Right forelimb (tissue), 1 donor: Measurements from ENCODE around the gene MORC3.
"Not testable (repeated sequence)": the region's sequence is repeated elsewhere in the genome, so short reads cannot be mapped to it uniquely, and the experiment has no call there.

Source experiments
- DNase-seq: peaks from one replicate; pipeline ENCODE4 v3.0.0-alpha.2; 2018

The MORC3 gene

DNA sequence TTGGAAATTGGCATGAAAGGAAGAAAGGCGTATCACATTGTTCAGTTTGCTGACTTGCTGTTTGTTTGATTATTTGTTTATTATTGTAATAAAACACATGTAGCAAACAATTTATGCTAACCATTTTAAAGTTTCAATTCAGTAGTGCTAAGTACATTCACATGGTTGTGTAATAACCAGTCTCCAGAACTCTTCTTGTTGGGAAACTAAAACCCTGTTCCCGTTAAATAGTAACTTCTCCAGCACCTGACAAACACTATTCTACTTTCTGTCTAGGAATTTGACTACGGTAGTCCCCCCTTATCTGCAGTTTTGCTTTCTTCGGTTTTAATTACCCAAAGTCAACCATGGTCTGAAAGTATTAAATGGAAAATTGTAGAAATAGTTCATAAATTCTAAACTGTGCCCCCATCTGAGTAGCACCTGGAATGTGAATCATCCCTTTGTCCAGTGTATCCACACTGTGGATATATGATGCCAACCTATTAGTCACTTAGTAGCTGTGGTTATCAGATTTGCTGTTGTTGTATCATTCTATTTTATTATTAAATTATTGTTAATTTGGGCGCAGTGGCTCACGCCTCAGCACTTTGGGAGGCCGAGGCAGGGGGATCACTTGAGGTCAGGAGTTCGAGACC lies 5.5 kb downstream of the MORC3 start:
- no peak for DNase-seq

DNA sequence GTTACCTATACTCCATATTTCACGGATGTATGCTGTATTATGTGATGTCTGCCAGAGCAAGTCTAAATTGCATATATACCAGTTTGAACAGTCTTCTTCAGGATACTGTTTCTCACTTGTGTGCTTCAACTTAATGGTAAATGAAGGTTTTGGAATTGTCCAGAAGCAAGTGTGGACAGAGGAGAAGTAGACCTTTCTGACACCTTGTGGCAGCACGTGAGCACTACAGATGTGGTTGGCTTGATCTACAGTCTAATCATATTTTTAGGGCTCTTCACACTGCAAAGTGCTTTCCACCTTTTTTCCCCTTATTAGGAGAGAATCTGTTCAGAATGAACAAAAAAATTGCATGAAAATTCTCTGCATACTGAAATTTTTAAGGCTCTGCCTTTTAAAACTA lies 10.9 kb downstream of the MORC3 start:
- DNase-seq, result peak; percentile 59

DNA sequence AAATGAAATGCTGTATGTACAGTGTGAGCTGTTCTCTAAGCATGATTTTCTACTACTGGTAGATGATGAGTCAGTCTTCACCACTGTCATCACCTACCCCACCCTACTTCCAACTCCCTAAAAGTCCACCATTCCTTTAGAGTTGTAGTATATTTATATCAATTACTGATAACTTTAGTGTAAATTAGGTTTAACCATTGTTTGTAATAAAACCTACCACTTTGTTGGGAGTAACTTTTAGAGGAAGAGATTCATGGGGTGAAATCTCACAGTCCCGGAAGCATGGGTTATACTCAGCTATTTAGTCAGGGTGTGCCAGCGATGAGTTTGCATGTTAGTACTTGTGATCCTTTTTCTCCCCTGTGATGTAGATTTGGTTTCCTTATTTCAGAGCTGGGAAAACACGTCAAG lies 17.1 kb downstream of the MORC3 start:
- no peak for DNase-seq

DNA sequence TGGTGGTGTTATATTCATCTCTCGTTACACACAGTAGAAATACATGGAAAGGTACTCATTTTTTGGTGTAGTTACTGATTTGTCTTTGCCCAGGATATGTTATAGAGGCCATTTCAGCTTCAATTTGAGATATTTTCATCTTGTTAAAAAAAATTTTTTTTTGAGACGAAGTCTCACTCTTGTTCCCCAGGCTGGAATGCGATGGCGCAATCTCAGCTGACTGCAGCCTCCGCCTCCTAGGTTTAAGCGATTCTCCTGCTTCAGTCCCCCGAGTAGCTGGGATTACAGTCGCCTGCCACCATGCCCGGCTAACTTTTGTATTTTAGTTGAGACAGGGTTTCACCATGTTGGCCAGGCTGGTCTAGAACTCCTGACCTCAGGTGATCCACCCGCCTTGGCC lies 19.0 kb downstream of the MORC3 start:
- DNase-seq, result no peak

DNA sequence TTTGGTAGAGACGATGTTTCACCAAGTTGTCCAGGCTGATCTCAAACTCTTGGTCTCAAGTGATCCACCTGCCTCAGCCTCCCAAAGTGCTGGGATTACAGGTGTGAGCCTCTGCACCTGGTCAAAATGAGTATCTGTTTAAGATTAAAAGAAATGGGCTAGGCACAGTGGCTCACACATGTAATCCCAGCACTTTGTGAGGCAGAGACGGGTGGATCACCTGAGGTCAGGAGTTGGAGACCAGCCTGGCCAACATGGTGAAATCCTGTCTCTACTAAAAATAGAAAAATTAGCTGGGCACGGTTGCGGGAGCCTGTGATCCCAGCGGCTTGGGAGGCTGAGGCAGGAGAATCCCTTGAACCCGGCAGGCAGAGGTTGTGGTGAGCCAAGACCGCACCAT lies 22.6 kb downstream of the MORC3 start:
- not testable (repeated sequence) for DNase-seq

DNA sequence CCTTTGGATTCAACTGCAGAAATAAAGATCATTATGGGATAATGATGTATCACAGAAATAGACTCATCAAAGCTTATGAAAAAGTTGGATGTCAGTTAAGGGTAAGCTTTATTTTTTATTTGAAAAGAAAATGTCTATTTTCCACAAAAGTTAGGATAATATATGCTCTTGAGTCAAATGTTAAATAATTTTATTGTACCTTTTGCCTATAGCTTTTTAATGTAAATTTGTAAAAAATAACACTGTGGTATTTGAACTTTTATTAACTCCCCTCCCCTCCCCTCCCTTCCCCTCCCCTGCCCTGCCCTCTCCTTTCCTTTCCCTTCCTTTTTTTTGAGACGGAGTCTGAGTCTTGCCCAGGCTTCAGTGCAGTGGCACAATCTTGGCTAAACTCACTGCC lies 24.9 kb downstream of the MORC3 start:
- no peak for DNase-seq

DNA sequence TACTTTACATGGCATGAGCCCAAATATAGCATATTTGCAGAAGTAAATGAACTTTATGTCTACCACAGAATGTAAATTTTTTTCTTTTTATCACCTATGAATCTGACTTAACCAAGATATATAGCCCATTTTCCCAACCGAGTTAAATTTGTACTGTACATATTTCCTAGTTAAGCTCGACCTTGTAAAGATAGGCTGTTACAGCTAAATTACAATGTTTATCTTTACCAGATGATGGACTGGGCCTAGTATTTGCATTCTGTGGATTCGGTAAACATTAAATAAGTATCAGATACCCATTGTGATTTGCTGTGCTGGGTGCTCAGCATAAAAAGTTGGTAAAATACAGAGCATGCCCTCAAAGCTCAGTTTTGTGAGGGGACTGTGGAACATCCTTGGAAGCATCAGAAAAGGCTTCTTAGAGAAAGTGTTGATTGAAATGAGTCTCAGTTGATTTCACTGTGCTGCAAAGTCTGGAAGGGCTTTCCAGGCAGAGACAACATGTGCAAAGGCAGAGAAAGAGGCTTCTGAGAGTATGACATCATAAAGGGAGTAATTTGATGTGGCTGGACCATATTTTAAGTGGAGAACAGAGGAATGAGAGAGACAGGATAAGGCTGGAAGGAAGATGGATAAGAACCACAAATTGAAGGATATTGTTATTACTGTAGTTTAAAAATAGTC lies 27.4 kb downstream of the MORC3 start:
- no peak for DNase-seq

DNA sequence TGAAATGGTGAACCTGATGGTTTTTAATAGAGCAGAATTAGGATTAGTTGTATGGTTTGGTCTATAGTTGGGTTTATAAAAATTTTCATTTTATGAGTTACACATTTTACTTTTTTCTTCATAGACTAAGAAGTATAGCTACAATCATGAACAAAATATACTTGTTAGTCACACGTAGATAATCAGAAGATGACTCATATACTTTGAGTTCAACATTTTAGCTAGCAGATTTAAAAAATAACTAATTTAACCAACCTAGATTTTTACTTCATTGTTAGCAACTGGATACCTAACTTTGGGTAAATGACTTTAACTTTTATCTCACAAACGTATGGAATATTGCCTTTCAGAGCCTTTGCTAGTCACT lies 27.9 kb downstream of the MORC3 start:
- no peak for DNase-seq

DNA sequence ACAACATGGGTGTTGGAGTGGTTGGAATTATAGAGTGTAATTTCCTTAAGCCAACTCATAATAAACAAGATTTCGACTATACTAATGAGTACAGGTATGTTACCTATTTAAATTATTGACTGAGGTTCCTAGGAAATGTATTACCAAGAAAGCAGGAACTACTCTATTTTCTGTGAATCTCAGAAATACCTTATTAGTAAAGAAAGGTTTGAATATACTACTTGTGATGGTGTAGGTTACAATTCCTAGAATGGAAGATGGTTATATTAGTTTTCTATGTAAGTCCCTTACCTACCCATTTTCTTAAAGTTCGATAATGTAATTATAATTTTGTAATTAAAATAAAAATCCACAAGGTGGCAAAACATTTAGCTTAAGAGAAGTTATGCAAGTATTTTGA lies 29.3 kb downstream of the MORC3 start:
- DNase-seq, result no peak

DNA sequence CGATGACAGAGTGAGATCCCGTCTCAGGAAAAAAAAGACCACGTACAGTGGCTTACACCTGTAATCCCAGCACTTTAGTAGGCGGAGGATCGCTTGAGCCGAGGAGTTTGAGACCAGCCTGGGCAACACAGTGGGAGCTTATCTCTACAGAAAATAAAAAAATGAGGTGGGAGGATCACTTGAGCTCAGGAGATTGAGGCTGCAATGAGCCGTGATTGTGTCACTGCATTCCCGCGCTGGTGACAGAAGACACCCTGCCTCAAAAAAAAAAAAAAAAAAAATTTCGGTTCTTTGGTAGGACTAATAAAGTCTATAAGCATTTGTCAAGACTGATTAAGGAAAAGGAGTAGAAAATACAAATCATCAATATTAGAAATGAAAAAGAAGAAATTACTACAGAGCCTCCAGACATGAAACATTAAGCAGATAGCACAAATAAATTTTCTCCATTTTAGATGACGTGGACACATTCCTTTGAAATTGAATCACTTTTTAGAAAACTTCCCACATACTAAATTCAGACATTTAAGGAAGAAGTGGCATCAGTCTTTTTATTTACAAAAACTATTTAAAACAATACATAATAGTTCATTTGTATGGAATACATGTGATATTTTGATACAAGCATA lies 30.4 kb downstream of the MORC3 start:
- DNase-seq, result no peak

DNA sequence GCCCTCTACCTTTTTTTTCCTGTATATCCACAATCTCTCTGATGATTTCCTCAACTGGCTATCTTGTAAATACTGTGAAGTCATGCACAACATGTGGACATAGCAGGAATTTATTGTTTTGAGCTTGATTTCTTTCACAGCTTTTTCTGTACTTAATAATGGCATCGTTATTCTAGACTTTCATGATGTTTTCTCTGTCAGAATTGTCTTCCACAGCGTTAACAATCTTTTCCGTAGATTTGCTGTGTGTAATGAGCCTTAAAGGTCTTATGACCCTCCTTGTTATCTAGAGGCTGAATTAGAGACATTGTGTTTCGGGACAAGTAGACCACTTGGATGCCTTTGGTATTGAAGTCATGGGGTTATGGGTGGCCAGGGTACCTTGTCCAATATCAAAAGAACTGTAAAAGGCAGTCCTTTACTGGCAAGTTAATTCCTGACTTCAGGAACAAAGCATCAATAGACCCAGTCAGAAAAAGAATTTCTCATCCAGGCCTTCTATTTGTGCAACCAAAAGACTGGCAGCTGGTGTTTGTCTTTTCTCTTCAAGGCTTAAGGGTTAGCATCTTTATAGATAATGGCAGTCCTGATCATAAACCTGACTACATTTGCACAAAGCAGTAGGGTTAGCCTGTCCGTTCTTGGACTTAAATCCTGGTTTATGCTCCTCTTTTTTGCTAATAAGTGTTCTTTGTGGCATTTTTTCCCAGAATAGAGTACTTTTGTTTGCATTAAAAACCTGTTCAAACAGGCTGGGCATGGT lies 35.1 kb downstream of the MORC3 start:
- no peak for DNase-seq

DNA sequence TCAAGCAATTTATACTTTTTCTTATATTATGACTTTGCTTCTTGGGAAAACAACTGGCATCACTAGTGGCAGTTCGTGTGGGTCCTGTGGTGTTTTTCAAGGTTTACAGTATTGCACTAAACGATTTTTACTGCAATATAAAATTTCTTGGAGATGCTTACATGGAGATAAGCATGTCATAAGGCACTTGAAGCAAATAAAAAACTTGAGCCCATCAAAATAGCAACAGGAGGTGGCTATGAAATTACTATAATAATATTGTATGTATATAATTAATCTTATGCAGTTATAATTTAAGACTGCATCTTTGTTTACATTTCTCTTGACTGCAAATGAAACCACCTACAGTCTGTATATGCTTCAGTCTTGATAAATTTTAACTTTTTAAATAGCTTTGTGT lies 35.9 kb downstream of the MORC3 start:
- no peak for DNase-seq

DNA sequence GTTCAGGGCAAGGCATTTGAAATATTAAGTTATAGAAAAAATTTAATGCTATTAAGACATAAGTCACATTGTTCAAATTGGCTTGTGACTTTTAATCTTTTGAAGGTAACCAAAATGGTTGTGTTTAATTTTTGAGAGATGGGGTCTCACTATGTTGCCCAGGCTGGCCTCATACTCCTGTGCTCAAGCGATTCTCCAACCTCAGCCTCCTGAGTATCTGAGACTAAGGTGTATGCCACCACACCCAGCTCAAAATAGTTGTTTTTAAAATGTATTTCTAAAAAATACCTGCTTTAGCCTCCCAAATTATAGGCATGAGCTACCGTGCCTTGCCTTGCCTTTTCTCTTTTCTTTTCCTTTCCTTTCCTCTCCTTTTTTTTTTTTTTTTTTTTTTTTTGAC lies 39.2 kb downstream of the MORC3 start:
- DNase-seq, result no peak

DNA sequence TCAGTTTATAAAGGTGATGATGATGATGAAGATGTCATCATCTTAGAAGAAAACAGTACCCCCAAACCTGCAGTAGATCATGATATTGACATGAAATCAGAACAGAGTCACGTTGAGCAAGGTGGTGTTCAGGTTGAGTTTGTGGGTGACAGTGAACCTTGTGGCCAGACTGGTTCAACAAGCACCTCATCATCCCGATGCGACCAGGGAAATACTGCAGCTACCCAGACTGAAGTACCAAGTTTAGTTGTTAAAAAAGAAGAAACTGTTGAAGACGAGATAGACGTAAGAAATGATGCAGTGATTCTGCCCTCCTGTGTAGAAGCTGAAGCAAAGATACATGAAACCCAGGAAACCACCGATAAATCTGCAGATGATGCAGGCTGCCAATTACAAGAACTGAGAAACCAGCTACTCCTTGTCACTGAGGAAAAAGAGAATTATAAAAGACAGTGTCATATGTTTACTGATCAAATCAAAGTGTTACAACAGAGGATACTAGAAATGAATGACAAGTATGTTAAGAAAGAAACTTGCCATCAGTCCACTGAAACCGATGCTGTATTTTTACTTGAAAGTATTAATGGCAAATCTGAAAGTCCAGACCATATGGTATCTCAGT lies 49.2 kb downstream of the MORC3 start:
- no peak for DNase-seq

DNA sequence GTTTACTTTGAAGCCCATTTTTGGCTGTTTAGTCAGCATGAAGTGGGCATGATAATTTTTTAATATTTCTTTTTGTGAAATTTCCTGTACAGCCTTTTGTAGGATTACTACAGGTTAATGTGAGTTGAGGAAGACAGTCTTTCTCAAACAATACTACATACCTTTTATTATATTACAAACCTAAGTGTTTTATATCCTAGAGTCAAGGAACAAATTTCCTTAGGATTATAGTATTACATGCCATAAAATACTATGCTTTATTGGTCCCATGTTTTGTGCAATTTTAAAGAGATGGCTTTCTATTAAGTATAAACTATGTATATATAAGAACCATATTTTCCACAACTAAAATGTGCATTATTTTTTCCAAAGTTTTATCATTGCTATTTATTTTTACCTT lies 56.0 kb downstream of the MORC3 start:
- no peak for DNase-seq

DNA sequence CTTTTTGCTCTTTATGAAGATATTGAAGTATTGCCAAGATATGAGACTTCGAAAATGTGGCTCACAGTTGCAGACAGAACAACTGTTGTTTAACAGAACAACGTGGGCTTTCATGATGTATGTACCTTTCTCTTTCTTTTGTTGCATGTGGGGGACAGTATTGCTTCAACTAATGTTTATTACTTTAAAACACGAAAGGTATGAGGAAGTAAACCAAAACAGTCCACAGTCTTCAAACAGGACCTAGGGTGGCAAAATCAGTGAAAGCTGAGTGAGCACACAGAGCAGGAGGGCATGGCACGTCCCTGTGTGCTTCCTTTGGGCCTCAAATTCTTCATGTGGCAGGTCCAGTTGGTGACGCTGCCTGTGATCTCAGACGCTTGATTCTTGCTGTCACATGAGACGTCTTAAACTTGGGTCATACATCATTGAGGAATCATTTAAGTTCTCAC lies 57.4 kb downstream of the MORC3 start:
- DNase-seq, result no peak

DNA sequence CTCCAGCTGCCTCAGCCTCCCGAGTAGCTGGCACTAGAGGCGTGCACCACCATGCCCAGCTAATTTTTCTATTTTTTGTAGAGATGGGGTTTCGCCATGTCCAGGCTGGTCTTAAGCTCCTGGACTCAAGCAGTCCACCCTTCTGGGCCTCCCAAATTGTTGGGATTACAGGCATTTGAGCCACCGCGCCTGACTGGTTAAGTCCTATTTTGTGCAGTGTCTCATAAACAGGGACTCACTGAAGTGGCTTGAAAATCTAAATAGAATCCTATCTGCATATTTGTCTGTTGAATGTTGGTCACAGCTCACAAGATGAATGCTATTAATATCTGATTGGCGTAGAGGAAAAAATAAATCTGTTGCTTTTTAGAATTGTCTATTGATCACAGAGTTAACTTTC lies 59.3 kb downstream of the MORC3 start:
- DNase-seq, result no peak

DNA sequence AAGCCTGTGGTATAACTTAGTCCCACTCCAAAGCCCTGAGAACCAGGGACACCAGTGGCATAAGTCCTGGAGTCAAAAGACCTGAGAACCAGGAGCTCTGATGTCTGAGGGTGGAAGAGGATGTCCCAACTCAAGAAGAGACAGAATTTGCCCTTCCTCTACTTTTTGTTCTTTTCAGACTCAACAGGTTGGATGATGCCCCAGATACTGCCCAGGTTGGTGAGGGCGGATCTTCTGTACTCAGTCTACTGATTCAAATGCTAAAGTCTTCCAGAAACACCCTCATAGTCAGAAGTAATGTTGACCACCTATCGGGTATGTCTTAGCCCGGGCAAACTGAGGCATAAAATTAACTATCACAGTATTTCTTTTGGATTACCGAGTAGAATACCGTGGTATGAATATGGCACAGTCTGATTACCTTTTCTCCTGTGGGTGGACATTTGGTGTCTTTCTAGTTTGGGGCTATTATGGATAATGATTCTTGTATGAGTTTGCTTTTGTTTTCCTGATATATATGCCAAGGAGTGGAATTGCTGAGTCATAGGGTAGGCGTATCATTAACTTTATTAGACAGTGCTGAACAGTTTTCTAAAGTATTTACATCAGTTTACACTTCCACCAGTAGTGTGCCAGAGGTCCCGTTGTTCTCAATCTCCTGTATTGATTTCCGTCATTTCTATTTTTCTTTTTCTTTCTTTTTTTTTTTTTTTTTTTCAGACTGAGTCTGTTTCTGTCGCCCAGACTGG lies 62.0 kb downstream of the MORC3 start:
- DNase-seq, result no peak

DNA sequence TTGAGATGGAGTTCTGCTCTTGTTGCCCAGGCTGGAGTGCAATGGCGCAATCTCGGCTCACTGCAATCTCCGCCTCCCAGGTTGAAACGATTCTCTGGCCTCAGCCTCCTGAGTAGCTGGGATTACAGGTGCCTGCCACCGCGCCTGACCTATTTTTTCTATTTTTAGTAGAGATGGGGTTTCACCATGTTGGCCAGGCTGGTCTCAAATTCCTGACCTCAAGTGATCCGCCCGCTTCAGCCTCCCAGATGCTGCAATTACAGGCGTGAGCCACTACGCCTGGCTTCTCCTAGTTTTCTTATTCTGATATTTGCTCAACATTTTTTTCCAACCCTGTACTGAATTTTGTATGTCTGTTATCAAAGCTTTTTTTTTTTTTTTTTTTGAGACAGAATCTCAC lies 62.7 kb downstream of the MORC3 start:
- DNase-seq, result not testable (repeated sequence)

DNA sequence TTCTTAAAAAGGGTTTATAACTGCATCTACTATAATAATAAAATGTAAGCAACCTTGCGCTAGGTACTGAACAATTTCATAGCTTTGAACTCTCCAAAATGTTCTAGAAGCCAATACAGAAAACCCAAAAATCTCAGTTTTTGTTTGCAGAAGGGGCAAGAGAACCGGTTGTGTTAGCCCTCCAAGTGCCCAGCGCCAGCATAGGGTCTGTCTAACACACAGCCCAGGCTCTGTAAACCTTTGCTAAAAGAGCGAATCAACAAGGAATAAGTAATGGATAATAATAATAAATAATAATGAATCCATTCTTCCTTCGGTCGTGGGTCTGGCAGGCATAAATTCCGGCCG lies 64.9 kb downstream of the MORC3 start:
- DNase-seq, result no peak

DNA sequence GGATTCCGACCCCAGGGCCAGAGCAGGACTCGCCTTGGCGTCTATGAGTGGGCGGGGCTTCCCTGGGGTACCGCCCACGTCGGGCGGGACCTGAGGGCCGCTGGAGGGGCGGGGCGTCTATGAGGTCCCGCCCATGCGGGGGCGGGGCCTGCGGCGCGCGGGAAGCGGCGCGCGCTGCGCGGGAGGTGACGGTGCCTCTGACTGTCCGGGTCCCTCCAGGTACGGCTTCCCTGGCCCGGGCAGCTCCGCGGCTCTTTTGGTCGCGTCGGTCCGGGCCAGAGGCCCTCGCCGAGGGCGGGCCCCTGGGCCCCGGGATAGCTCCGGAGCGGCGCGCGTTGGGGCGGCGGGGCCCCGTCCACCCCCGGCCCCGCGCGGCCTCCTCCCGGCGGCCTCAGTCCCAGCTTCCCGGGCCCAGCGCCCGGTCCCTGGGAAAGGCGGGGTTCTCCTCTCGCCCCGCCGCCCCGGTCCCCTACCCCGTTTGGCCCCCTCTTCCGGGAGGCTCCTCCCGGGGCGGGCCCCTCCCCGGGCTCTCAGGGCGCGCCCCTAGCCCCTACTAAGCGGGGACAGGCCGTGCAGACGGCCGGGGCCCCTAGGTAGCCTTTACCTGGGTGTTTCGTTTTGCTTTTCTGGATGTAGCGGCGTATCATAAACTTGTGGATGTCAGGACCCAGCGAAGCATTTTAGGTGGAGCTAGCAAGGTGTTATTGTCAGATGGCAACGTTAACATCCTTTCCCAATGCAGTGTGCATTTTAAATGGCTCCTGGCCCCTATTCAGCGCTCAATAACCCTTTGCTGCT lies 65.4 kb downstream of the MORC3 start, which contains the start of gene CHAF1B:
Gene CHAF1B, plus strand, starts transcription at position 160 of the 798 bp plus-strand sequence. CDS start 745 bp downstream, outside the sequence.
- peak; percentile 87 for DNase-seq
